AG09319 (cell line): Measurements from ENCODE around the gene ANKRD36C.
"Not testable (repeated sequence)": the region's sequence is repeated elsewhere in the genome, so short reads cannot be mapped to it uniquely, and the experiment has no call there.

Experiments used
- DNase-seq: peaks from one replicate; pipeline ENCODE4 v3.0.0-alpha.2; 2010; ENCODE audit warnings: low read depth; ENCODE audit errors: extremely low read depth
- CTCF ChIP-seq: IDR thresholded peaks from 2 replicates; pipeline ENCODE4 v1.5.1; 2011; ENCODE audit warnings: low read depth, mild to moderate bottlenecking, inconsistent platforms, low read length, moderate library complexity

ANKRD36C gene

DNA sequence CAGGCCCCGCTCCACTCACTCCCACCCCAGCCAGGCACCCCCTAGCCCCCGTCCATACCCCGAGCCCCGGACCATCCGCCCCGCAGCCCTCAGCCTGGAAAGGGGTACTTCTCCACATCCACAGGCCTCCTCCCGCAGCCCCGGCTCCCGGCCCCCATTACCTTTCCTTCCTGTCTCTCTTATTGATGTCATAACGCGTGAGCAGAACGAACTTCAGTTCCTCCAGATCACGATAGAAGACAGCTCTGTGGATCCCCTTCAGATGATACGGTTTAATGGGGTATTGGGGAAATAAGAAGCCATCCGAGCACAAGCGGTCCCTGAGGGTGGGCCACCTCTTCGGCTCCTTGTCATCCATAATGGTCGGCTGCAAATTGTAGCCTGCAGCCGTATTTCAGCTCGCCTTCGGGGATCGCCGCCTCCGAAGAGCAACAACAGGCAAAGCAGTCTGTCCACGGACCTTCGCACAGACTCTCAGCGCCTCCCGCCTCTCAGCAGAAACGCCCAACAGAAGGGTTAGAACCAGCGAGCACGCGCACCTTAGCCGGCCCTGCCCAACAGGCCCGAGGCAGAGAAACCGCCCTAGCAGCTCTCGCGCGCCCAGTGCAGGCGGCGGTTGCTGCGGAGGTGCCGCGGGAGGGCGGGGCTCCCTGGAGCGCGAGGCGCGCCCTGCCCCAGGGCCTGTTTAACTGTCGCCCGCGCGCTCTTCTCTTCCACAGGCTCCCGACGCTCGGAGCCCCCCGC lies at the start of gene ANKRD36C:
ANKRD36C (minus strand) TSS at position 474 of the 744 bp plus-strand sequence; CDS start at position 358, 116 bp downstream.
- DNase-seq, result not testable (repeated sequence)

GRCh38 chr2:96035554-96035953 lies 43.9 kb upstream of the ANKRD36C start:
- not testable (repeated sequence) for DNase-seq

DNA sequence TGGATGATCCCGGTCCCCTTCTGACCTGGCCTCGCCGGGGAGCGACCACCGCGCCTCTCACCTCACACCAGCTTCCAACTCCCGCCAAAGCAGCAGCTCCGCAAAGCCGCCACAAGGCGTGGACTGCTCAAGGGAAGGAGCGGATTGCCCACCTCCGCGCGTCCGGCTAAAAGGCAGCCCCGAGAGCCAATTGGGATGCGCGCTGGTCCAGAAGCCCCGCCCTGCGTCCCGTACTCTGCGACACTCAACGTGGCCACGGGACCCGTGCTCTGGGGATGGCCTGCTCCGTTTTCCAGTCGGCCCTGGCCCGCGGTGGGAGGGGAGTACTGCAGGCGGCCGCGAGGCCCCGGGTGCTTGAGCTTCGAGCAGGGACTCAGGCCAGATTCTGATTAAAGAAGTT lies 43.2 kb upstream of the ANKRD36C start, which contains the start of gene GPAT2:
GPAT2 (minus strand) TSS at position 125 of the 400 bp plus-strand sequence. CDS start 2,557 bp downstream, outside the sequence.
- not testable (repeated sequence) for DNase-seq

GRCh38 chr2:96033997-96034396 lies 42.4 kb upstream of the ANKRD36C start:
- not testable (repeated sequence) for DNase-seq

GRCh38 chr2:96027725-96028325 lies 36.2 kb upstream of the ANKRD36C start:
- DNase-seq, result not testable (repeated sequence)

GRCh38 chr2:96025755-96026154 lies 34.1 kb upstream of the ANKRD36C start:
- DNase-seq, result not testable (repeated sequence)

- DNase-seq, result no peak
- no peak for TF ChIP-seq CTCF
Observed at GRCh38 chr2:96025194-96025492, 33.5 kb upstream of the ANKRD36C start.

GRCh38 chr2:96024336-96025193 lies 32.9 kb upstream of the ANKRD36C start:
- DNase-seq, result no peak
- TF ChIP-seq CTCF, result no peak

- not testable (repeated sequence) for DNase-seq
Observed at GRCh38 chr2:96023701-96024100, 32.1 kb upstream of the ANKRD36C start.

GRCh38 chr2:96022701-96023447 lies 31.2 kb upstream of the ANKRD36C start:
- DNase-seq, result peak; percentile 25
- TF ChIP-seq CTCF, result peak; percentile 75

DNA sequence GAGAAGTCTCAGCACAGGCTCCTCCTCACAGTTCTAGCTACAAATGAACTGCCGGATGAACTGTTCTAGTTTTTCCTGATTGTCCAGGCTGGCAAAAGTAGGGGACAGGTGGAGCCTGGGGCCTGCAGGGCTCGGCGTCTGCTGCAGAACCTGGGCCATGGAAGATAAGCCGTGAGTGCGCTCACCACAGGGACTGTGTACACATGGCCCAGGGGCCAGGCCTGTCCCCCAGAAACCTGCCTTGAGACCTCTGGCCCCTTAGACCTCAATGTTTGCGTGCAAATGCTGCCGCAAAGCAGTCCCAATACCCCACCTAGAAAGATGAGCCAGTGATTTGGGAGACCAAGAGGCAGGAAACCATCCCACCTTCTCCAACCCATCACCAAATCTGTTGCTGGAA lies 30.5 kb upstream of the ANKRD36C start:
- not testable (repeated sequence) for DNase-seq

DNA sequence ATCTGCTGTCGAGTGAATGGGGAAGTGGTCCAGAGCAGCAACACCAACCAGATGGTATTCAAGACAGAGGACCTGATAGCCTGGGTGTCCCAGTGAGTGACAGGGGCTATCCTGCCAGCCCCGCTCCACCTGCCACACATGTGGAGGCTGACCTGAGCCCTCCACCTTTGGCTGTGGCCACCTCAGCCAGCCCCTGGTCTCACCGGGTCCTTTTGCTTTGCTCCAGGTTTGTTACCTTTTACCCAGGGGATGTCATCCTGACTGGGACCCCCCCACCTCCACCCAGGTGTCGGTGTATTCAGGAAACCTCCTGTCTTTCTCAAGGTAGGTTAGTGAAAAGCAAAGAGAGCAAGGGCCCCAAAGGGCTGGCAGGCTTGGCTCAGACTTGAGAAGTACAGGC lies 29.5 kb upstream of the ANKRD36C start:
- DNase-seq, result not testable (repeated sequence)

DNA sequence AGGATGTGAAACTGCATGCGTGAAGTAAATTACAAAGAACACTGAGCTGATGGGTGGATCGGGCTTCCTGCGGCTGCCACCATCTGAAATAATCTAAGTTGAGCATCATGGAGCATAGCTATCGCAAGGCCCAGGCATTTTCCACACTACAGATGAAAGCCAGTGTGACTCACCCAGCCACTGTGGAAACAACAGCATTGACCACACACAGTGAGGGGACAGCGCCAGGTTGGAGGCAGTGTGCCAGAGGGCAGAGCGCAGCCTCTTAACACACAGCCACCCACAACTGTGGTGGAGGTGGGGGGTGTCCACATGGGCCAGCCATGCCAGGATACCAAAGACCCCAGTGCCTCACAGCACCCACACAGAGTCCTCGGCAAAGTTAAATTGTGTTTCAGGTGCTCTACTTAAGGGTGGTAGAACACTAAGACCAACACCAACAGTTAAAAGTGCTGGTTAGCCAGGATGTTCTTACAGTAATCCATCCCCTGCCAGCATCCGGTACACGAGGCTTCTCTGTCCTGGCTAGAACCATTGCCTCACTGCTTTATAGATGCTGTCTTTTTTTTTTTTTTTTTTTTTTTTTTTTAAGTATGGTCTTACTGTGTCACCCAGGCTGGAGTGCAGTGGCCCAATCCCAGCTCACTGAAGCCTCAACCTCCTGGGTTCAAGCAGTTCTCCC lies 28.4 kb upstream of the ANKRD36C start:
- DNase-seq, result not testable (repeated sequence)

GRCh38 chr2:96016321-96016720 lies 24.7 kb upstream of the ANKRD36C start:
- DNase-seq, result not testable (repeated sequence)

- DNase-seq, result not testable (repeated sequence)
Observed at GRCh38 chr2:96012792-96013264, 21.2 kb upstream of the ANKRD36C start.
